DMS114 treated with DMSO at 0.1 percent for 48 hours (cell line): ENCODE measurements around the gene B4GALNT2.
"Not testable (repeated sequence)": the region's sequence is repeated elsewhere in the genome, so short reads cannot be mapped to it uniquely, and the experiment has no call there.

ENCODE experiments used
- DNase-seq: peaks from one replicate; lab custom pipeline; 2025; ENCODE audit not compliant: unreplicated experiment; lab: John Stamatoyannopoulos, UW

The B4GALNT2 gene

GRCh38 chr17:49175978-49176377 lies 43.4 kb downstream of the B4GALNT2 start:
- DNase-seq: not testable (repeated sequence)

GRCh38 chr17:49180303-49180702 lies 47.7 kb downstream of the B4GALNT2 start:
- DNase-seq: peak; percentile 6

GRCh38 chr17:49180998-49181635 lies 48.5 kb downstream of the B4GALNT2 start:
- no peak for DNase-seq

GRCh38 chr17:49183341-49183740 lies 50.8 kb downstream of the B4GALNT2 start:
- no peak for DNase-seq

- DNase-seq: no peak
Observed at GRCh38 chr17:49183801-49184200, 51.2 kb downstream of the B4GALNT2 start.

GRCh38 chr17:49184522-49184921 lies 52.0 kb downstream of the B4GALNT2 start:
- not testable (repeated sequence) for DNase-seq

GRCh38 chr17:49185381-49185780 lies 52.8 kb downstream of the B4GALNT2 start:
- DNase-seq: not testable (repeated sequence)

GRCh38 chr17:49187301-49187700 lies 54.7 kb downstream of the B4GALNT2 start:
- DNase-seq: no peak

GRCh38 chr17:49190932-49191331 lies 58.4 kb downstream of the B4GALNT2 start:
- DNase-seq: no peak

- no peak for DNase-seq
Observed at GRCh38 chr17:49191409-49191916, 58.9 kb downstream of the B4GALNT2 start.

GRCh38 chr17:49191917-49192741 lies 59.6 kb downstream of the B4GALNT2 start:
- DNase-seq: peak; percentile 94

- peak; percentile 58 for DNase-seq
Observed at GRCh38 chr17:49193513-49194296, 61.1 kb downstream of the B4GALNT2 start.

GRCh38 chr17:49194297-49194607 lies 61.7 kb downstream of the B4GALNT2 start:
- no peak for DNase-seq

GRCh38 chr17:49195751-49196150 lies 63.2 kb downstream of the B4GALNT2 start:
- DNase-seq: no peak

- DNase-seq: no peak
Observed at GRCh38 chr17:49196520-49196919, 64.0 kb downstream of the B4GALNT2 start.

- no peak for DNase-seq
Observed at GRCh38 chr17:49197346-49197998, 64.9 kb downstream of the B4GALNT2 start.

- DNase-seq: no peak
Observed at GRCh38 chr17:49198211-49198610, 65.6 kb downstream of the B4GALNT2 start.

- DNase-seq: no peak
Observed at GRCh38 chr17:49200423-49201083, 68.0 kb downstream of the B4GALNT2 start.

- no peak for DNase-seq
Observed at GRCh38 chr17:49201481-49201927, 68.9 kb downstream of the B4GALNT2 start.

- DNase-seq: no peak
Observed at GRCh38 chr17:49203796-49204195, 71.2 kb downstream of the B4GALNT2 start.
